Esophagus mucosa (tissue), 1 donor: ENCODE measurements around the gene LRRC32. TPM values are rescaled to one million over a fixed set of nuclear protein-coding genes. Genes with fewer than 3 reads are reported as not detected.

Experiments used
- ATAC-seq: fragments of 200-7000 bp; cut with Tn5 transposase; one replicate; pipeline ENCODE4 v1.9.1; 2020
- total RNA-seq: library from RNA; stranded (reverse); gene quantifications from one replicate; pipeline ENCODE4 v1.2.4, GENCODE V29; 2023
- donor health status: DM: yes; HTN: yes; CAD: no.

The LRRC32 gene
- total RNA-seq, 1 donor from 2014 or later: 9.0 TPM

GRCh38 chr11:76662656-76663485 is 7.7 kb downstream of the LRRC32 start:
- no peak for ATAC-seq

GRCh38 chr11:76661834-76662434 is 8.6 kb downstream of the LRRC32 start:
- ATAC-seq: no peak

GRCh38 chr11:76661306-76661751 is 9.2 kb downstream of the LRRC32 start:
- ATAC-seq: no peak

GRCh38 chr11:76660533-76661305 is 9.8 kb downstream of the LRRC32 start:
- peak; percentile 47 for ATAC-seq

- no peak for ATAC-seq
Measured at GRCh38 chr11:76659672-76660532, 10.6 kb downstream of the LRRC32 start.

- peak; percentile 41 for ATAC-seq
Measured at GRCh38 chr11:76658651-76659650, 11.6 kb downstream of the LRRC32 start.

- no peak for ATAC-seq
Measured at GRCh38 chr11:76658231-76658630, 12.3 kb downstream of the LRRC32 start.

- no peak for ATAC-seq
Measured at GRCh38 chr11:76657187-76658170, 13.1 kb downstream of the LRRC32 start.

GRCh38 chr11:76656571-76657081 is 13.9 kb downstream of the LRRC32 start:
- no peak for ATAC-seq

- ATAC-seq: no peak
Measured at GRCh38 chr11:76656050-76656531, 14.5 kb downstream of the LRRC32 start.

- no peak for ATAC-seq
Measured at GRCh38 chr11:76655501-76656049, 15.0 kb downstream of the LRRC32 start.

GRCh38 chr11:76654980-76655379 is 15.6 kb downstream of the LRRC32 start:
- ATAC-seq: no peak

- ATAC-seq: no peak
Measured at GRCh38 chr11:76654298-76654851, 16.2 kb downstream of the LRRC32 start.

- no peak for ATAC-seq
Measured at GRCh38 chr11:76653674-76654284, 16.8 kb downstream of the LRRC32 start.

- ATAC-seq: no peak
Measured at GRCh38 chr11:76653012-76653673, 17.4 kb downstream of the LRRC32 start.

- no peak for ATAC-seq
Measured at GRCh38 chr11:76649851-76650372, 20.6 kb downstream of the LRRC32 start.

GRCh38 chr11:76649011-76649410 is 21.5 kb downstream of the LRRC32 start:
- ATAC-seq: no peak
